GM12878 (cell line): ENCODE measurements around the gene GRK5. TPM values are rescaled to one million over a fixed set of nuclear protein-coding genes. Genes with fewer than 3 reads are reported as not detected.

Experiments
- ATAC-seq: fragments of 200-7000 bp; cut with Tn5 transposase; 3 replicates; pipeline ENCODE4 v1.9.1; 2020; ENCODE audit warnings: mild to moderate bottlenecking, moderate library complexity
- BruUV-seq: library from RNA; stranded (reverse); fragments of 400-500 nt; replicated peaks from 2 replicates; lab custom pipeline; 2021; lab: Mats Ljungman, UMichigan
- CTCF ChIA-PET: fragments of 300-600 bp; sonication (Branson Sonifier 250); formaldehyde crosslinking; extraction: SDS; loops from one replicate; lab custom pipeline; 2021; ENCODE audit warnings: inconsistent platforms; lab: Yijun Ruan, JAX
- POLR2A ChIA-PET: fragments of 350-600 bp; formaldehyde crosslinking; extraction: SDS; loops from one replicate; lab custom pipeline; 2021; ENCODE audit warnings: inconsistent platforms; lab: Charles Lee
- RAD21 ChIA-PET: fragments of 300-600 bp; sonication (Branson Sonifier 250); formaldehyde crosslinking; loops from one replicate; lab custom pipeline; 2023; ENCODE audit warnings: antibody characterized with exemption; ENCODE audit not compliant: unreplicated experiment; lab: Charles Lee
- SMC1A ChIA-PET: fragments of 300-600 bp; sonication (Branson Sonifier 250); formaldehyde crosslinking; loops from one replicate; lab custom pipeline; 2023; ENCODE audit not compliant: unreplicated experiment, uncharacterized antibody; lab: Charles Lee
- DNase-seq: peaks from one replicate; pipeline ENCODE4 v3.0.0-alpha.2; 2011; ENCODE audit warnings: low read depth, low spot score
- FAIRE-seq: peaks from 3 replicates; lab custom pipeline; 2011; peaks lifted over from hg19 to GRCh38; lab: Jason Lieb, UNC
- H2AFZ ChIP-seq: 2 replicates; pipeline ENCODE4 v1.6.0; 2011; ENCODE audit warnings: low read depth, low read length, control low read depth; ENCODE audit not compliant: control insufficient read depth
- H3K27ac ChIP-seq: 2 replicates; pipeline ENCODE4 v1.5.1; 2011; ENCODE audit warnings: control low read depth; ENCODE audit not compliant: control insufficient read depth, insufficient read depth
- H3K27me3 ChIP-seq, 2 experiments: replicated peaks in 1 of 2; 2 replicates each; pipeline versions ENCODE4 v1.6.0 to v1.6.1; 2011; ENCODE audit warnings: low read length in 1 of 2; ENCODE audit not compliant: control insufficient read depth in 2 of 2, insufficient read depth in 2 of 2
- H3K36me3 ChIP-seq, 2 experiments: 2 replicates each; pipeline ENCODE4 v1.5.1; 2011; ENCODE audit warnings: low read length in 1 of 2; ENCODE audit not compliant: control insufficient read depth in 2 of 2, insufficient read depth in 2 of 2
- H3K4me1 ChIP-seq: 2 replicates; pipeline ENCODE4 v1.6.1; 2011; ENCODE audit warnings: mild to moderate bottlenecking, low read length, moderate library complexity, mixed read lengths; ENCODE audit not compliant: control insufficient read depth, insufficient read depth
- H3K4me2 ChIP-seq: 2 replicates; pipeline ENCODE4 v1.6.0; 2011; ENCODE audit warnings: control low read depth; ENCODE audit not compliant: control insufficient read depth, insufficient read depth
- H3K4me3 ChIP-seq: fragments of 200-600 bp; sonication (generic); 2 replicates; pipeline ENCODE4 v1.5.1; 2016
- H3K79me2 ChIP-seq: 2 replicates; pipeline ENCODE4 v1.6.0; 2011; ENCODE audit warnings: low read length; ENCODE audit not compliant: control insufficient read depth, insufficient read depth
- H3K9ac ChIP-seq: 2 replicates; pipeline ENCODE4 v1.8.0; 2011; ENCODE audit warnings: low read length, control low read depth, mixed read lengths; ENCODE audit not compliant: control insufficient read depth, insufficient read depth
- H3K9me3 ChIP-seq: replicated peaks from 3 replicates; pipeline ENCODE4 v1.5.1; 2011; ENCODE audit warnings: mild to moderate bottlenecking, low read length; ENCODE audit not compliant: control insufficient read depth, insufficient read depth
- H4K20me1 ChIP-seq: 2 replicates; pipeline ENCODE4 v1.6.0; 2011; ENCODE audit not compliant: control insufficient read depth, insufficient read depth
- HDAC2 ChIP-seq: fragments of 200-600 bp; sonication (generic); IDR thresholded peaks from 2 replicates; pipeline ENCODE4 v1.6.1; 2017
- MTA2 ChIP-seq: fragments of 450-650 bp; IDR thresholded peaks from 2 replicates; pipeline ENCODE4 v1.6.1; 2016; ENCODE audit warnings: low read depth, mild to moderate bottlenecking, moderate library complexity
- PAX8 ChIP-seq: fragments of 450-650 bp; IDR thresholded peaks from 2 replicates; pipeline ENCODE4 v1.6.1; 2017; ENCODE audit warnings: mild to moderate bottlenecking, moderate library complexity
- RUNX3 ChIP-seq: IDR thresholded peaks from 2 replicates; pipeline ENCODE4 v1.6.1; 2012; ENCODE audit warnings: low read length, inconsistent platforms
- SIN3A ChIP-seq: IDR thresholded peaks from 2 replicates; pipeline ENCODE4 v1.6.1; 2012; ENCODE audit warnings: low read depth, low read length, improper control_type of control experiment
- SPI1 ChIP-seq: IDR thresholded peaks from 2 replicates; pipeline ENCODE4 v1.6.1; 2011; ENCODE audit warnings: low read depth, mild to moderate bottlenecking, low read length, moderate library complexity, borderline replicate concordance; ENCODE audit not compliant: insufficient read depth
- WGBS: methylation state at CpG from one replicate; pipeline ENCODE4 v1.1.6; 2016; ENCODE audit warnings: low lambda C conversion rate; ENCODE audit not compliant: insufficient replicate concordance, insufficient coverage; ENCODE audit errors: missing lambda C conversion rate; 5-methylcytosine and 5-hydroxymethylcytosine counted together
- in situ Hi-C: fragments of 300-500 bp; cut with MboI; formaldehyde crosslinking; loops from 9 replicates; pipeline ENCODE4 v1.14.3; 2018; ENCODE audit warnings: mixed read lengths
- intact Hi-C: fragments of 100-400 bp; cut with micrococcal nuclease; formaldehyde crosslinking; loops from one replicate; pipeline ENCODE4 v1.14.2; 2022; ENCODE audit not compliant: unreplicated experiment
- polyA plus RNA-seq, 11 experiments: library from polyadenylated mRNA; depleted of rRNA in 4 of 11; unstranded in 6 of 11; stranded (reverse) in 5 of 11; fragments of >200 nt; fragmentation: Nextera tagmentation in 4 of 11; fragmentation: Illumina TruSeq in 1 of 11; extraction: Ambion mirVana in 4 of 11; extraction: Trizol in 1 of 11; gene quantifications; 1 replicate in 1 of 11; 2 replicates in 10 of 11; pipeline versions ENCODE4 v1.2.1 to v1.2.3, GENCODE V29; 2011 to 2016; ENCODE audit warnings: inconsistent platforms in 2 of 11, missing spikeins in 2 of 11, low read depth in 1 of 11
- total RNA-seq, 4 experiments: library from RNA; depleted of rRNA in 3 of 4; stranded (reverse); fragments of >200 nt in 3 of 4; fragmentation: Illumina TruSeq in 1 of 4; extraction: Trizol in 1 of 4; gene quantifications; 2 replicates each; pipeline versions ENCODE4 v1.2.1 to v1.2.3, GENCODE V29; 2013 to 2021
- TF ChIP-seq, protein P1 (sequence below): fragments of 450-650 bp; IDR thresholded peaks from 2 replicates; pipeline ENCODE4 v1.6.1; 2017; ENCODE audit warnings: mild to moderate bottlenecking

Gene GRK5
- total and polyA plus RNA-seq, 10 of the 15 experiments (the other 5 are each of a cell fraction or from before 2014, with no cell fraction given): 0.11 to 22.1 (median 10.0) TPM

DNA sequence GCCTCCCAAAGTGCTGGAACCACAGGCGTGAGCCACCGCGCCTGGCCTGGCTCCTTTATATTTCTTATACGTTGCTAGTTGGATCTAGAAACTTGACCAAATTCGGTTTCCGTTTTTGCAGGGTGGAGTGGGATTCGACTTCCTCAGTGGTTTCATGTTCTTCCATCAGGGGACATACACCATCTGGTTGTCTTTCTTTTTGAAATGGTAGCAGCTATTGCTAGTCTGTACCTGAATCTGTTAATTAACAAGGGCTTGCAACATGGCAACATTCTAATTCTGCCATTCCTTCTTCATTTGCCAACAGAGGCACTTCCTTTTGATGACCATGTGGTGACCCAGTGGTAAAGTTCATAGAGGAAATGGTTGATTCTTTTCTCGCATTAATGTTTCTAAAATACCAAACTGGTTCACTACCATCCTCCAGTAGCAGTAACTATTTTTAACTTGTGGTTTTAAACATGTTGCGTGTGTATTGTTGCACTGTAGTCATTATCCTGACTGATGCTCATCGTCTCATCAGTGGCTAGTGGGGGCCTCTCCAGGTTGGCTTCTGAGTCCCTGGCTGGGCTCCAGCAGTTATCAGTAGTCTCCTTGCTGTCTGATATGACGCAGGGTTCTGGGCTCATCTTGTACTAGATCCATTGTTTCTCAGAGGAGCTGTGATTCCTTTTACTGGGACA is 175.9 kb downstream of the GRK5 start:
- no peak for FAIRE-seq
- no peaks in the 10 kb centered on the region for H3K79me2 ChIP-seq
- no peak overlapping the region for H2AFZ ChIP-seq
- H3K27me3 ChIP-seq: no peaks in the 10 kb centered on the region
- SMC1A ChIA-PET: interaction anchor here (1.3 kb wide), 1 partner anchor 12 kb away, joined by 3 read pairs; no protein-coding TSS in a partner anchor
- RAD21 ChIA-PET: no interaction called here
- POLR2A ChIA-PET: interaction anchor here (0.5 to 0.6 kb wide), 2 partner anchors 25 to 189 kb away, joined by 3 to 4 read pairs; no protein-coding TSS in a partner anchor
- no peaks in the 10 kb centered on the region for H4K20me1 ChIP-seq
- no TSS peak for BruUV-seq
- intact Hi-C loops (no loop called here), in situ Hi-C loops (no loop called here)
- 84% methylated on average over 11 of the region's 11 CpGs for WGBS
- no peak for TF ChIP-seq HDAC2
- TF ChIP-seq, protein P1, sequence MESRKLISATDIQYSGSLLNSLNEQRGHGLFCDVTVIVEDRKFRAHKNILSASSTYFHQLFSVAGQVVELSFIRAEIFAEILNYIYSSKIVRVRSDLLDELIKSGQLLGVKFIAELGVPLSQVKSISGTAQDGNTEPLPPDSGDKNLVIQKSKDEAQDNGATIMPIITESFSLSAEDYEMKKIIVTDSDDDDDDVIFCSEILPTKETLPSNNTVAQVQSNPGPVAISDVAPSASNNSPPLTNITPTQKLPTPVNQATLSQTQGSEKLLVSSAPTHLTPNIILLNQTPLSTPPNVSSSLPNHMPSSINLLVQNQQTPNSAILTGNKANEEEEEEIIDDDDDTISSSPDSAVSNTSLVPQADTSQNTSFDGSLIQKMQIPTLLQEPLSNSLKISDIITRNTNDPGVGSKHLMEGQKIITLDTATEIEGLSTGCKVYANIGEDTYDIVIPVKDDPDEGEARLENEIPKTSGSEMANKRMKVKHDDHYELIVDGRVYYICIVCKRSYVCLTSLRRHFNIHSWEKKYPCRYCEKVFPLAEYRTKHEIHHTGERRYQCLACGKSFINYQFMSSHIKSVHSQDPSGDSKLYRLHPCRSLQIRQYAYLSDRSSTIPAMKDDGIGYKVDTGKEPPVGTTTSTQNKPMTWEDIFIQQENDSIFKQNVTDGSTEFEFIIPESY: no peak
- TF ChIP-seq SIN3A: no peak
- TF ChIP-seq RUNX3: peak; percentile 39; the same call in 1 of the 2 replicates
- no peak for TF ChIP-seq MTA2
- no peak for TF ChIP-seq SPI1
- TF ChIP-seq PAX8: no peak
- TF ChIP-seq, all 136 proteins: peak for 1
- no peak overlapping the region for H3K4me3 ChIP-seq
- peaks cover 3 to 8% of the 10 kb centered on the region in 2 experiments; a peak in 3 of 4 replicates for H3K36me3 ChIP-seq
- no peak for DNase-seq
- H3K9me3 ChIP-seq: no peaks in the 10 kb centered on the region
- H3K4me1 ChIP-seq: no peaks in the 10 kb centered on the region
- CTCF ChIA-PET: no interaction called here
- no peak overlapping the region for H3K4me2 ChIP-seq
- H3K9ac ChIP-seq: no peak overlapping the region
- H3K27ac ChIP-seq: no peak overlapping the region
- no peak for ATAC-seq
